ENCODE measurements around the gene DMAC2.

DNA sequence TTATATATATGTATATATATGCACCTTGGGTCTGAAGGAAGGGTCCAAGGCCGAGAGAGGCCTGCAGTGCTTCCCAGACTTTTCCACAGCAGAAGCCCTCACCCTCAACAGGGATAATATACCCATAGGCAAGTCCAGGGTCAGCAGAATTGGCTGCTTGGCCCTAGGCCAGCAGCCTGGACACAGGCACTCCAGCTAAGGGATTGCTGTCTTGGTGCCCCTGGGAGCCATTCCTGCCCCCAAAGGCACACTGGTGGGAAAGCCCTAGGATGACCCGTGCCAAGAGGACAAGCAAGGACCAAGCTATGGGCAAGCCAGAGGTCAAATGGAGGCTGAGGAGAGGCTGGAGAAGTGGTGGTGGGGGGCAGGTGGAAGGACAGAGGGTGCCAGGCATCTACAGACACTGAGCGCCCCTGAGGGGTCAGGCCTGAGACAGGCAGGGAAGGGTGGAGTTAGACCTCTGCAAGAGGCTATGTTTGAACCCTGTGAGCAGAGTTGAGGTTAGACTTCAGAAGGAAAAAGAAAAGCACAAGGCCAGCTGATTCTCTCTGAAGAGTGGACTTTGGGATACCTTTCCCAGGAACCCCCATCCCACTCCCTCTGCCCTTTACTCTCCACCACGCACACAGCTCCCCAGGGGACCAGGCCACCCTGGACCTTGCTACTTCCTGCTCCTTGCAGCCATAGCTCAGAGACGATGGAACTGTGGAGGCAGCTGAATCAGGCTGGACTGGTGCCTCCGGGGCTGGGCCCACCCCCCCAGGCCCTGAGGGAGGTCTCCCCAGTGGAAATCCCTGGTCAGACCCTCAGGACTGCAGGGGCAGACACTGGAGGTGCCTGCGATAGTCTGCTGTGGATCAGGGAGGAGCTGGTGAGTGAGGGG, 3.0 kb upstream of the DMAC2 start, which contains the start of gene ERICH4:
- TF ChIP-seq EZH2 (IDR thresholded peaks at IDR 0.05; ENCODE audit: borderline replicate concordance, low read length): no peak
- TF ChIP-seq, protein P1, sequence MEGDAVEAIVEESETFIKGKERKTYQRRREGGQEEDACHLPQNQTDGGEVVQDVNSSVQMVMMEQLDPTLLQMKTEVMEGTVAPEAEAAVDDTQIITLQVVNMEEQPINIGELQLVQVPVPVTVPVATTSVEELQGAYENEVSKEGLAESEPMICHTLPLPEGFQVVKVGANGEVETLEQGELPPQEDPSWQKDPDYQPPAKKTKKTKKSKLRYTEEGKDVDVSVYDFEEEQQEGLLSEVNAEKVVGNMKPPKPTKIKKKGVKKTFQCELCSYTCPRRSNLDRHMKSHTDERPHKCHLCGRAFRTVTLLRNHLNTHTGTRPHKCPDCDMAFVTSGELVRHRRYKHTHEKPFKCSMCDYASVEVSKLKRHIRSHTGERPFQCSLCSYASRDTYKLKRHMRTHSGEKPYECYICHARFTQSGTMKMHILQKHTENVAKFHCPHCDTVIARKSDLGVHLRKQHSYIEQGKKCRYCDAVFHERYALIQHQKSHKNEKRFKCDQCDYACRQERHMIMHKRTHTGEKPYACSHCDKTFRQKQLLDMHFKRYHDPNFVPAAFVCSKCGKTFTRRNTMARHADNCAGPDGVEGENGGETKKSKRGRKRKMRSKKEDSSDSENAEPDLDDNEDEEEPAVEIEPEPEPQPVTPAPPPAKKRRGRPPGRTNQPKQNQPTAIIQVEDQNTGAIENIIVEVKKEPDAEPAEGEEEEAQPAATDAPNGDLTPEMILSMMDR (IDR thresholded peaks at IDR 0.05; ENCODE audit: low read length): no peak

All from OCI-LY1 (cell line).